ENCODE measurements around the gene PSG5.

DNA sequence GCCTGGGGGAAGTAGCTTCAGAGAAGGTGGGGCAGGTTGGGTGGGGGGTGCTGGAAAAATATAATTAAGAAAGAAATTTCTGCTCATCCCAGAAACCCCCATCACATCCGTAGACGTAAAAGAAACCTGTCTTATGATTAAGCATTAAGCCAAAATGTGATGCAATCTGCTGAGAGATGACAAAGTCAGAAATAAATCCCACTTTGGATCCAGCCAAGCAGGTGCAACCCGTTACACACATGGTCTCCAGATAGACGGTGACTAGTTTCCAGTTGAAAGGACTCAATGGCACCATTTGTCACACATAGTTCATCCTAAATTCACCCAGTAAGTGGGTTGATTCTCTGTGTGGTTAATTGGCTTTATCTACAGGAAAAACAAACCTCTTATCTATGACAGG is 34.1 kb downstream of the PSG5 start:
- TF ChIP-seq, protein P1, sequence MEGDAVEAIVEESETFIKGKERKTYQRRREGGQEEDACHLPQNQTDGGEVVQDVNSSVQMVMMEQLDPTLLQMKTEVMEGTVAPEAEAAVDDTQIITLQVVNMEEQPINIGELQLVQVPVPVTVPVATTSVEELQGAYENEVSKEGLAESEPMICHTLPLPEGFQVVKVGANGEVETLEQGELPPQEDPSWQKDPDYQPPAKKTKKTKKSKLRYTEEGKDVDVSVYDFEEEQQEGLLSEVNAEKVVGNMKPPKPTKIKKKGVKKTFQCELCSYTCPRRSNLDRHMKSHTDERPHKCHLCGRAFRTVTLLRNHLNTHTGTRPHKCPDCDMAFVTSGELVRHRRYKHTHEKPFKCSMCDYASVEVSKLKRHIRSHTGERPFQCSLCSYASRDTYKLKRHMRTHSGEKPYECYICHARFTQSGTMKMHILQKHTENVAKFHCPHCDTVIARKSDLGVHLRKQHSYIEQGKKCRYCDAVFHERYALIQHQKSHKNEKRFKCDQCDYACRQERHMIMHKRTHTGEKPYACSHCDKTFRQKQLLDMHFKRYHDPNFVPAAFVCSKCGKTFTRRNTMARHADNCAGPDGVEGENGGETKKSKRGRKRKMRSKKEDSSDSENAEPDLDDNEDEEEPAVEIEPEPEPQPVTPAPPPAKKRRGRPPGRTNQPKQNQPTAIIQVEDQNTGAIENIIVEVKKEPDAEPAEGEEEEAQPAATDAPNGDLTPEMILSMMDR (IDR thresholded peaks at IDR 0.05; ENCODE audit: borderline replicate concordance, extremely low read depth, low read length, poor library complexity, severe bottlenecking), result no peak
- no peak for TF ChIP-seq EZH2 (IDR thresholded peaks at IDR 0.05; ENCODE audit: borderline replicate concordance, low read depth, low read length, severe bottlenecking)
